HG02884 (cell line): Measurements from ENCODE around the gene TBX4.

Experiments used
- ATAC-seq: cut with Tn5 transposase; IDR thresholded peaks from one replicate; pipeline ENCODE4 v1.9.1; 2021; ENCODE audit warnings: mild to moderate bottlenecking, moderate library complexity; ENCODE audit not compliant: unreplicated experiment

TBX4 gene

GRCh38 chr17:61464130-61464842 lies 12.1 kb downstream of the TBX4 start:
- no peak for ATAC-seq

- no peak for ATAC-seq
Measured at GRCh38 chr17:61464843-61465180, 12.6 kb downstream of the TBX4 start.

GRCh38 chr17:61465550-61466237 lies 13.5 kb downstream of the TBX4 start:
- no peak for ATAC-seq

- no peak for ATAC-seq
Measured at GRCh38 chr17:61466246-61466645, 14.0 kb downstream of the TBX4 start.

GRCh38 chr17:61467416-61468262 lies 15.4 kb downstream of the TBX4 start:
- no peak for ATAC-seq

GRCh38 chr17:61468263-61468907 lies 16.2 kb downstream of the TBX4 start:
- ATAC-seq = no peak

GRCh38 chr17:61469474-61469873 lies 17.3 kb downstream of the TBX4 start:
- no peak for ATAC-seq

GRCh38 chr17:61469949-61470348 lies 17.7 kb downstream of the TBX4 start:
- ATAC-seq = no peak

GRCh38 chr17:61470530-61471136 lies 18.4 kb downstream of the TBX4 start:
- no peak for ATAC-seq

- ATAC-seq = no peak
Measured at GRCh38 chr17:61474235-61474927, 22.2 kb downstream of the TBX4 start.

- no peak for ATAC-seq
Measured at GRCh38 chr17:61474934-61475333, 22.7 kb downstream of the TBX4 start.

GRCh38 chr17:61475726-61476125 lies 23.5 kb downstream of the TBX4 start:
- ATAC-seq = no peak

GRCh38 chr17:61476476-61477203 lies 24.4 kb downstream of the TBX4 start:
- ATAC-seq = no peak

GRCh38 chr17:61477204-61477834 lies 25.1 kb downstream of the TBX4 start:
- no peak for ATAC-seq

- no peak for ATAC-seq
Measured at GRCh38 chr17:61478026-61478789, 26.0 kb downstream of the TBX4 start.

- ATAC-seq = no peak
Measured at GRCh38 chr17:61478790-61479492, 26.7 kb downstream of the TBX4 start.

- ATAC-seq = no peak
Measured at GRCh38 chr17:61479493-61480413, 27.5 kb downstream of the TBX4 start.
